HL-60 (cell line): ENCODE data around the gene GOSR2.

Source experiments
- GABPA ChIP-seq: IDR thresholded peaks from 2 replicates; pipeline ENCODE4 v1.6.1; 2012; ENCODE audit warnings: low read depth
- POLR2AphosphoS5 ChIP-seq: IDR thresholded peaks from 2 replicates; pipeline ENCODE4 v1.6.1; 2012; ENCODE audit warnings: low read depth
- REST ChIP-seq: IDR thresholded peaks from 2 replicates; pipeline ENCODE4 v1.6.1; 2012; ENCODE audit warnings: low read depth; ENCODE audit not compliant: insufficient replicate concordance
- SPI1 ChIP-seq: IDR thresholded peaks from 2 replicates; pipeline ENCODE4 v1.6.1; 2012; ENCODE audit warnings: low read depth, mild to moderate bottlenecking, borderline replicate concordance
- TF ChIP-seq, protein P1 (sequence below): IDR thresholded peaks from one replicate; pipeline ENCODE4 v1.5.1; 2011; ENCODE audit warnings: low read length, control low read depth, inconsistent platforms; ENCODE audit not compliant: insufficient read depth

- TF ChIP-seq, protein P1, sequence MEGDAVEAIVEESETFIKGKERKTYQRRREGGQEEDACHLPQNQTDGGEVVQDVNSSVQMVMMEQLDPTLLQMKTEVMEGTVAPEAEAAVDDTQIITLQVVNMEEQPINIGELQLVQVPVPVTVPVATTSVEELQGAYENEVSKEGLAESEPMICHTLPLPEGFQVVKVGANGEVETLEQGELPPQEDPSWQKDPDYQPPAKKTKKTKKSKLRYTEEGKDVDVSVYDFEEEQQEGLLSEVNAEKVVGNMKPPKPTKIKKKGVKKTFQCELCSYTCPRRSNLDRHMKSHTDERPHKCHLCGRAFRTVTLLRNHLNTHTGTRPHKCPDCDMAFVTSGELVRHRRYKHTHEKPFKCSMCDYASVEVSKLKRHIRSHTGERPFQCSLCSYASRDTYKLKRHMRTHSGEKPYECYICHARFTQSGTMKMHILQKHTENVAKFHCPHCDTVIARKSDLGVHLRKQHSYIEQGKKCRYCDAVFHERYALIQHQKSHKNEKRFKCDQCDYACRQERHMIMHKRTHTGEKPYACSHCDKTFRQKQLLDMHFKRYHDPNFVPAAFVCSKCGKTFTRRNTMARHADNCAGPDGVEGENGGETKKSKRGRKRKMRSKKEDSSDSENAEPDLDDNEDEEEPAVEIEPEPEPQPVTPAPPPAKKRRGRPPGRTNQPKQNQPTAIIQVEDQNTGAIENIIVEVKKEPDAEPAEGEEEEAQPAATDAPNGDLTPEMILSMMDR = no peak
- TF ChIP-seq SPI1 = no peak
- no peak for TF ChIP-seq POLR2AphosphoS5
- no peak for TF ChIP-seq REST
- TF ChIP-seq GABPA = no peak
Observed at GRCh38 chr17:46898860-46899259, 24.1 kb upstream of the GOSR2 start.
